GM12874 (cell line): ENCODE data around the gene TRA2A.

ENCODE experiments used
- TF ChIP-seq, protein P1 (sequence below): IDR thresholded peaks from 2 replicates; pipeline ENCODE4 v1.5.1; 2011; ENCODE audit warnings: low read depth, mild to moderate bottlenecking, control low read depth, low read length, moderate library complexity; ENCODE audit not compliant: insufficient read depth

TRA2A gene

DNA sequence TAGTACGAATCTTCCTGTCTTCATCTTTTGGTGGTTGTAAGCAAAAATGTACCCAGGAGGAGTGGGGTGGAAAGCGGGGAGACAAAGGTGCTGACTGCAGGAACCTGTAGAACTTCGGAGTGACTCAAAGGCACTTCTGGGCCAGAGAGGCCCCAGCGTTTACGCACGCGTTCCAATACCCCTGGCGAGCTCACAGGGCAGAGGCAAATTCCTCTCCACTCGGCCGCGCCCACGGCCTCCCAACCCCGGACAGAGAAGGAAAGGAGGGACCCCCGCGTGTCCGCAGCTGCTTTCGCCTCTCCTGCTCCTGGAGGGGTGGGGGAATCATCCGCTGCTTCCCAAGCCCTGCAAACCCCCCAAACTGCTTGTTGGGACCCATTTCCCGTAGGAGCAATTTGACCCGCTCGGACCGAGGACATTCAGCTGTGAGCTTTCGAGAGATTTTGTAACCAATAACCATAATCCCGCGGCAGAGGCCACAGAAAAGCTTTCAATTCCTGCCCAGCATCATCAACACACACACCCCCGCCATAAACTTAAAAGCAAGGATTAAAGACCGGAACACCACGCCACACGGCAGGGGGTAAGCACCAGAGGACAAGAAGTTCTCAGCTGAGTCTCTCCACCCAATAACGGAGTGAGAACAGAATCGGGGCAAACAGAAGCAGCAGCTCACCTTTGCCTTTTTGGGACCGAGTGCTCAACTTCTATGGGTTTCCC is 63.8 kb downstream of the TRA2A start:
- TF ChIP-seq, protein P1, sequence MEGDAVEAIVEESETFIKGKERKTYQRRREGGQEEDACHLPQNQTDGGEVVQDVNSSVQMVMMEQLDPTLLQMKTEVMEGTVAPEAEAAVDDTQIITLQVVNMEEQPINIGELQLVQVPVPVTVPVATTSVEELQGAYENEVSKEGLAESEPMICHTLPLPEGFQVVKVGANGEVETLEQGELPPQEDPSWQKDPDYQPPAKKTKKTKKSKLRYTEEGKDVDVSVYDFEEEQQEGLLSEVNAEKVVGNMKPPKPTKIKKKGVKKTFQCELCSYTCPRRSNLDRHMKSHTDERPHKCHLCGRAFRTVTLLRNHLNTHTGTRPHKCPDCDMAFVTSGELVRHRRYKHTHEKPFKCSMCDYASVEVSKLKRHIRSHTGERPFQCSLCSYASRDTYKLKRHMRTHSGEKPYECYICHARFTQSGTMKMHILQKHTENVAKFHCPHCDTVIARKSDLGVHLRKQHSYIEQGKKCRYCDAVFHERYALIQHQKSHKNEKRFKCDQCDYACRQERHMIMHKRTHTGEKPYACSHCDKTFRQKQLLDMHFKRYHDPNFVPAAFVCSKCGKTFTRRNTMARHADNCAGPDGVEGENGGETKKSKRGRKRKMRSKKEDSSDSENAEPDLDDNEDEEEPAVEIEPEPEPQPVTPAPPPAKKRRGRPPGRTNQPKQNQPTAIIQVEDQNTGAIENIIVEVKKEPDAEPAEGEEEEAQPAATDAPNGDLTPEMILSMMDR = no peak

DNA sequence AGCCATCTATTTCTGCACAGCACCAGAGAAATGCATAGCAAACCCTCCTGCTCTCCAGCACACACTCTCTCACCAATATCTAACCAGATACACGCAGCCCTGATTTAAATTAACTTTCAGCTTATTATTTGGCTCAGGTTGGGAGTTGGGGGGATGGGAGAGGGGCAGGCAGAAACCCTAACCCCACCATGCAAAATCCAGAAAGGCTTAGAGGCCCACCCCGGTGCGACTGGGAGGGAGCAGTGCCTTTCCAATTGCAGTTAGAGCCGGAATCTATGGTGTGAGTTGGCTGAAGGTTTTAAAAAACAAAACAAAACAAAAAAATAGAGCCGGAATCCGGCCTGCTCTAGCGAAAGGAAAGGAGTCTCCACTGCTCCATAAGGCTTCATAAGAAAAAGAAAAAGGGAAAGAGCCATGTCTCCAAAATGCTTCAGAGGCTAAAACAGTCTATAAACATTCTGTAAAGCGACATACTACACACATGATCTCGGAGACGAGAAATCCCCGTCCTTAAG is 64.4 kb downstream of the TRA2A start:
- TF ChIP-seq, protein P1 = no peak

DNA sequence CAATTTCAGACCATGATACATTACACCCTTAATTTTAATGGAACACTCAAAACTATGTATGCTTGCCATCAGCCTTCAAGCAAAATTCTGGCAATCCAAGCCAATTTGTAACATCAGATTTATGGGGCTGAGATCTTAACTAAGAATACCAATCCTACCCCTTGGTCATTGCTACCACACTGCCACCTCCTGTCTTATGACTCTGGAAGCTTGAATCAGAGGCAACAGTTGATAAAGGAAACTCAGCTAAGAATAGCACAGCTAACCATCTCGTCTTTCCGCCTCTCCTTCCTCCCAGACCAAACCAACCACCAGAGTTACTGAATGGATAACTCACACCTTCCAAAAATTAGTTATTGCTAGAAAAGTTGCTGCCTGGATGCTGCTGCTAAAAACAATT is 68.9 kb downstream of the TRA2A start:
- TF ChIP-seq, protein P1 = no peak

DNA sequence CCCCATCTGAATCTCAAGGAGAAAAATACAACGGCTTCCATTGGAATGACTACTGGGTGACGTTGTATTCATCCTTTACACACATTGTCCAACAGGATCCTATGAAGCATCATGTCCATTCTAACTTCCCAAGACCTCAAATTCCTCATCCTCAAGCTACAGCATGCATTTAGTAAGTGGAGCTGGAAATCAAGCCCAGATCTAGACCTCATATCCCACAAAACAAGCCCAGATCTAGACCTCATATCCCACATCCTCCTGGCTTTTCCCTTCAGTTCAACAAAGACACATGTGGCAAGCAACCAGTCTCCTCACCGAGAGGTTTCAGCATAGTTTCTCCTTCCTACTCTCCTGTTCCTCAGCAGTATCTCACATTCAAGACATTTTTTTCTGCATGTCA is 73.7 kb downstream of the TRA2A start:
- TF ChIP-seq, protein P1 = no peak

DNA sequence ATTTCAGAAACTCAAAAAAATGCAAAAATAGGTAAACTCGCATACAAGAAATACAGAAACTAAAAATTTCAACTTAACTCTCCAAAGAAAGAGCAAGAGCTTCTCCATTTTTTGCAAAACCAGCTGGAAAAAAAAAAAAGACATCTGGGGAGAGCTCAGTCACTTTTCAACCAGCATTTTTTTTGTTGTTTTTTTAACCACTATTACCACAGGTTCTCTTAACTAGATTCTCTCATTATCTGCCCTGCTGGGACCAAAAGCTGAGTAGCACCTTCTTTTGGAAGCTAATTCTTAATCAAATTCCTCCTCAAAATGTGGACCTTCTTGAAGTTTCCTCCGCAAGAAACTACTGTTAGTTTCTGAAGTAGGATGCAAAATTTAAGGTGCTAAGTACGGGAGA is 75.7 kb downstream of the TRA2A start:
- TF ChIP-seq, protein P1 = no peak

DNA sequence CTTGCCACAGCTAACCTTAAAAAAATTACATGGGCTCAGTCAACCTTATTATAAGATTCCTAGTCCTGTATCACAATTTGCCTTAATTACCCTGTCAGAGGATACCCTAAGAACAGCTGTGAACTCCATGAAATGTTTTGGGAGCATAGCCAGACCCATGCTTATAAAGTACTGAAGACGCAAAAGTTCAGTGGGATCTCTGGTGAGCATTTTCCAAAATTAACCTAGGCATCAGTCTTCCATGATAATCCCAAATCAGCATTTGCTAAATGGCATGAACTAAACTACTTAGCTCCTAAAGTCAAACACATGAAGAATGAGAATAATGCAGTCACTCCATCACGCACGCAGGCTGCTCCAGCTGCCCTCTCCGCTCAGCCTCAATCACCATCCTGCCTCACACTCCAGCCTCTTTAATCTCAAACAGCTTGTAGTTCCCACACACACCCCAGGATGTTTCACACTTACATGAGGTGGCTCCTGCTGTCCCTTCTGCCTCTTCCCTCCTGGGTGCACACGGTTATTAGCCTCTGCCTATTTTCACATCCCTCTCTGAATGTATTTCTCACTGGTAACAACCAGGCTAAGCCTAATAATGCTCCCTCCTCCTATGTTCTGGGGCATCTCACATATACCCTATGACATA is 76.8 kb downstream of the TRA2A start:
- TF ChIP-seq, protein P1 = no peak
